IMR-90 (cell line): Measurements from ENCODE around the gene DRD4.

ENCODE experiments used
- BHLHE40 ChIP-seq: fragments of 150-350 bp; IDR thresholded peaks from 2 replicates; pipeline ENCODE4 v1.6.1; 2016; ENCODE audit warnings: mild to moderate bottlenecking, low read depth, low read length
- FOS ChIP-seq: fragments of 150-350 bp; IDR thresholded peaks from 2 replicates; pipeline ENCODE4 v1.6.1; 2016; ENCODE audit warnings: low read depth, low read length
- MAFK ChIP-seq: IDR thresholded peaks from 2 replicates; pipeline ENCODE4 v1.6.1; 2012; ENCODE audit warnings: low read depth, low read length, improper control_type of control experiment
- MAZ ChIP-seq: IDR thresholded peaks from 2 replicates; pipeline ENCODE4 v1.6.1; 2012; ENCODE audit warnings: low read depth, mild to moderate bottlenecking, low read length, improper control_type of control experiment, moderate library complexity, borderline replicate concordance
- POLR2A ChIP-seq: IDR thresholded peaks from 2 replicates; pipeline ENCODE4 v1.6.1; 2012; ENCODE audit warnings: mild to moderate bottlenecking, low read depth, low read length
- RCOR1 ChIP-seq: IDR thresholded peaks from 2 replicates; pipeline ENCODE4 v1.6.1; 2012; ENCODE audit warnings: mild to moderate bottlenecking, low read length, improper control_type of control experiment; ENCODE audit not compliant: insufficient replicate concordance
- TF ChIP-seq, protein P1 (sequence below): conservative IDR thresholded peaks from 2 replicates; pipeline ENCODE4 v1.5.1; 2012; ENCODE audit warnings: mild to moderate bottlenecking, low read depth, low read length, improper control_type of control experiment
- TF ChIP-seq, protein P2 (sequence below): fragments of 150-350 bp; IDR thresholded peaks from 2 replicates; pipeline ENCODE4 v1.6.1; 2017; ENCODE audit warnings: mild to moderate bottlenecking, antibody characterized with exemption, low read length, low read depth
- TF ChIP-seq, protein P3 (sequence below): fragments of 150-350 bp; IDR thresholded peaks from 2 replicates; pipeline ENCODE4 v1.6.1; 2016; ENCODE audit warnings: low read depth, mild to moderate bottlenecking, low read length, moderate library complexity, borderline replicate concordance

DNA sequence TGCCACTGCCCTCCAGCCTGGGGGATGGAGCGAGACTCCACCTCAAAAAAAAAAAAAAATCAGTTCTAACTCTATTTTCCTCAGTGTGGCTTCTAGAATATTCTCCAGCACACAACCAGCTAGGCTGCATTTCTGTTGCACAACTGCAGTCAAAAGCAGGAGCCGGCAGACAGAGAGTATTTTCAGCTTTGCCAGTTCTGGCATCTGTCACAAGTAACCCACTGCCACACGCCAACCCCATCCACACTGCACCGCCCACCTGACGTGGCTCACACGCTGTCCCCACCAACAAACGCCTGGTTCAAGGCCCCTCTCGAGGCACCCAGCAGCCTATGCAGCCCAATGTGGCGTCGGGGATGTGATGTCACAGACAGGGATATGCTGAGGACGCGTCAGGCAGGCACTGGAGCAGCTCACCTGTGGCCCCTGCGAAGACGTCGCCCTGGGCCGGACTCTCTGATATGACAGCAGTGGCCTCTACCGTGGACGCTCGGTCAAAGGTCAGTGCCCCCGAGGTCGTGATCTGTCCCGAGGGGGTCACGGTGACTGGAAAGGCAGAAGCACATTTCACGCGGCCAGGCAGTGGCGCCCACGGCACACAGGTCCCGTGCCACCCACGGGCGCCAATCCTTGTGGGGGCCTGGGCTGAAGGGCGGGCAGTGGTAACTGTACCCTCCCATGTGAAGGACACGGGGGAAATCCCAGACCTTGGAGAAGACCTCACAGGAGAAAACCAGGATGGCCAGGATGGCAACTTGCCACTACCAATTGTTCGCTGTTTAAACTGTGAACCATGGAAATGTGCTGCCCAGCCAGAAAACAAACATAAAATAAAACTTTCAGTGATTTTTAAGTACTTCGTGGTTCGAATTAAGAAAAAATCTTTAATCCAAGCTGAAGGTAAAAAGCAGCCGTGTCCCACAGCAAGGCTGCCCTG, 42.5 kb downstream of the DRD4 start:
- TF ChIP-seq, protein P1, sequence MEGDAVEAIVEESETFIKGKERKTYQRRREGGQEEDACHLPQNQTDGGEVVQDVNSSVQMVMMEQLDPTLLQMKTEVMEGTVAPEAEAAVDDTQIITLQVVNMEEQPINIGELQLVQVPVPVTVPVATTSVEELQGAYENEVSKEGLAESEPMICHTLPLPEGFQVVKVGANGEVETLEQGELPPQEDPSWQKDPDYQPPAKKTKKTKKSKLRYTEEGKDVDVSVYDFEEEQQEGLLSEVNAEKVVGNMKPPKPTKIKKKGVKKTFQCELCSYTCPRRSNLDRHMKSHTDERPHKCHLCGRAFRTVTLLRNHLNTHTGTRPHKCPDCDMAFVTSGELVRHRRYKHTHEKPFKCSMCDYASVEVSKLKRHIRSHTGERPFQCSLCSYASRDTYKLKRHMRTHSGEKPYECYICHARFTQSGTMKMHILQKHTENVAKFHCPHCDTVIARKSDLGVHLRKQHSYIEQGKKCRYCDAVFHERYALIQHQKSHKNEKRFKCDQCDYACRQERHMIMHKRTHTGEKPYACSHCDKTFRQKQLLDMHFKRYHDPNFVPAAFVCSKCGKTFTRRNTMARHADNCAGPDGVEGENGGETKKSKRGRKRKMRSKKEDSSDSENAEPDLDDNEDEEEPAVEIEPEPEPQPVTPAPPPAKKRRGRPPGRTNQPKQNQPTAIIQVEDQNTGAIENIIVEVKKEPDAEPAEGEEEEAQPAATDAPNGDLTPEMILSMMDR, result no peak
- no peak for TF ChIP-seq MAZ
- TF ChIP-seq, protein P2, sequence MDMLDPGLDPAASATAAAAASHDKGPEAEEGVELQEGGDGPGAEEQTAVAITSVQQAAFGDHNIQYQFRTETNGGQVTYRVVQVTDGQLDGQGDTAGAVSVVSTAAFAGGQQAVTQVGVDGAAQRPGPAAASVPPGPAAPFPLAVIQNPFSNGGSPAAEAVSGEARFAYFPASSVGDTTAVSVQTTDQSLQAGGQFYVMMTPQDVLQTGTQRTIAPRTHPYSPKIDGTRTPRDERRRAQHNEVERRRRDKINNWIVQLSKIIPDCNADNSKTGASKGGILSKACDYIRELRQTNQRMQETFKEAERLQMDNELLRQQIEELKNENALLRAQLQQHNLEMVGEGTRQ, result no peak
- TF ChIP-seq FOS, result no peak
- no peak for TF ChIP-seq MAFK
- TF ChIP-seq BHLHE40, result no peak
- TF ChIP-seq POLR2A, result no peak
- TF ChIP-seq, protein P3, sequence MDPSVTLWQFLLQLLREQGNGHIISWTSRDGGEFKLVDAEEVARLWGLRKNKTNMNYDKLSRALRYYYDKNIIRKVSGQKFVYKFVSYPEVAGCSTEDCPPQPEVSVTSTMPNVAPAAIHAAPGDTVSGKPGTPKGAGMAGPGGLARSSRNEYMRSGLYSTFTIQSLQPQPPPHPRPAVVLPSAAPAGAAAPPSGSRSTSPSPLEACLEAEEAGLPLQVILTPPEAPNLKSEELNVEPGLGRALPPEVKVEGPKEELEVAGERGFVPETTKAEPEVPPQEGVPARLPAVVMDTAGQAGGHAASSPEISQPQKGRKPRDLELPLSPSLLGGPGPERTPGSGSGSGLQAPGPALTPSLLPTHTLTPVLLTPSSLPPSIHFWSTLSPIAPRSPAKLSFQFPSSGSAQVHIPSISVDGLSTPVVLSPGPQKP, result no peak
- TF ChIP-seq RCOR1, result no peak
